IPS-18c (cell line): ENCODE results near the gene KRTAP1-5.

Source experiments
- H3K4me3 ChIP-seq: 2 replicates; pipeline ENCODE4 v1.7.0; 2013; ENCODE audit warnings: low read depth, mild to moderate bottlenecking, low read length, moderate library complexity; ENCODE audit not compliant: insufficient read depth
- H3K9me3 ChIP-seq: one replicate; pipeline ENCODE4 v1.6.1; 2013; ENCODE audit warnings: mild to moderate bottlenecking, low read length, moderate library complexity; ENCODE audit not compliant: control insufficient read depth, insufficient read depth

KRTAP1-5 gene

DNA sequence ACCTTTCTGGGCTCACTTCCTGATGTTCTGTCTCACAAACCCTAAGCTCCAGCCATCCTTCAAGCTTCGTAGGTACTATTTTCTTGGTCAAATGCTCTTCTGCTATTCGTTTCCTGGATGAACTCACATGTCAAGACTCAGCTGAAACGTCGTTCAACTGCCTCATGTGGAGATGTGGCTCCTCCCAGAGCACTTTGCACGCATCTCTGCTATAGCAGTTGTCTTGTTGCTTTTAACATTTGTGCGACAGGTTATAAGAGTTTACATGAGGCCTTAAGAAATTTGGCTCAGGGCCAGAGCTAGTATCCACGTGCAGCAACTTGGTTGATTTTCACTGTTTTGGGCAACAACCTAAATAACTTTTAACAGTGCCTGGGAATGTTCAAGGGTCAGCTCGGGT is 40.1 kb downstream of the KRTAP1-5 start:
- Histone ChIP-seq H3K9me3 (no peaks in the 10 kb centered on the region), H3K4me3 (no peak overlapping the region)

DNA sequence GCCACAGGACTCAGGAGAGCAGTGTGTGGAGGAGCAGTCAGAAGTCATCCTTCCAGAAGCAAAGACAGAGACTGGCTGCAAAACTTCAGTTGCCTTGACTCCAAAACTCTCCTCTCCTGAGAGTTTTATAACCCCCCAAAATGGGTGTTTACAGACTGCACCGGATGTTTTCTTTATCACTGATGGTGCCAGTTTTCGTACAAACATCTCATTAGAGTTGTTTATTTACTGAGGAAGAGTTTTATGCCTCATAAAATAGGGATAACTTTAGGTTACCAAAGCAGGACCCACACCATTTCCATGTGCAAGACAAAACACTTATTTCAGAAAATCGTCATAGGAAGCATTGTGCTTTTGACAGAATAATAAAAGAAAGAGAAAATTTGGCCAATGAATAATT is 42.8 kb downstream of the KRTAP1-5 start, which contains the start of gene KRT40:
Gene KRT40 (minus strand): TSS at position 101 of the 400 bp plus-strand sequence. CDS start 53 bp downstream, at position 48.
- Histone ChIP-seq H3K4me3 (no peak within 1 kb of the TSS), H3K9me3 (no peaks in the 10 kb centered on the region)

- no peak overlapping the region for H3K4me3 ChIP-seq
- H3K9me3 ChIP-seq, result no peaks in the 10 kb centered on the region
Measured at GRCh38 chr17:40981115-40981514, 45.9 kb downstream of the KRTAP1-5 start.

DNA sequence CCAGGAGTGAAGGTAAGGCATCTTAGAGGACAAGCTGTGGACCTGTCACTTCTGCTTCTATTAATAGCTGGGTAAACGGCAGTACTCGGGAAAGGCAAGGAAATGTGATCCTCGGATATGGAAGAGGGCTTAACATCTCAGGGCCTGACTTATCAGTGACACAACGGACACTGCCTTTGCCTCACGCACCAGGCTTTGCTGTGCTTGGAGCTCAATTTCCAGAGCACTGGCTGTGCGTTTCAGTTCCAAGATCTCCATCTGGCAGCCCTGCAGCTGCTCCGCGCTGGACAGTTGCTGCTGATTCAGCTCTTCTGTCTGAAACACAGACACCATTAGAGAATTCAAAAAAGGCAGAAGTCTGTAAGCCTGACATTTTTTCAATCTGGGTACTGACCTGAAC is 46.4 kb downstream of the KRTAP1-5 start:
- no peak overlapping the region for H3K4me3 ChIP-seq

DNA sequence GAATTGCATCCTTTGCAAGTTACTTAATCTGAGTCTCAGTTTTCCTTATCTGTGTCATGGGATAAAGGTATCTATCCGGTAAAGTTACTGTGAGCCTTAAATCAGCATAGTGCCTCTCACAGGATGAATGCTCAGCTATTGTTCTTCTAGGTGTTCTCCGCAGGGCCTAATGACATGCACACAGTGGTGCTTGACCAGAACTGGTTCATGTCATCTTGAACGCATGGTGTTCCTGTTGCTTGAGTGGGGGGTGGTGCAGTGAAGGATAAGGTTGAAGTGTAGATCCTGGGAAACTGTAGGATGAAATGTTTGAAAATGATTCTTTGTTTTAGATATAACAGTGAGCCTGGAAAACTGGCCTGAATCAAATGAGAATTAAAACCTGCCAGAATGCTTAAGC is 46.9 kb downstream of the KRTAP1-5 start:
- no peak overlapping the region for H3K4me3 ChIP-seq
- no peaks in the 10 kb centered on the region for H3K9me3 ChIP-seq

More for the DNA sequence above, 46.4 kb downstream of the KRTAP1-5 start:
- H3K9me3 ChIP-seq, result no peaks in the 10 kb centered on the region

GRCh38 chr17:40978575-40979151 is 48.3 kb downstream of the KRTAP1-5 start:
- Histone ChIP-seq H3K4me3 (no peak overlapping the region), H3K9me3 (no peaks in the 10 kb centered on the region)
